Activated naive CD4-positive, alpha-beta T cell treated with Interleukin-2 at 50 U/mL for 16 hours (primary cell): ENCODE measurements around the gene EP300.
"Not testable (repeated sequence)": the region's sequence is repeated elsewhere in the genome, so short reads cannot be mapped to it uniquely, and the experiment has no call there.

Experiments used
- DNase-seq: peaks from one replicate; pipeline ENCODE4 v3.0.0-alpha.2; 2020

EP300 gene

GRCh38 chr22:41092023-41092817, at the start of gene EP300:
Gene EP300, plus strand, starts transcription at chr22:41092592. Its CDS starts 413 bp downstream, at chr22:41093005.
- peak; percentile 86 for DNase-seq

GRCh38 chr22:41043722-41044121, 48.7 kb upstream of the EP300 start:
- no peak for DNase-seq

- DNase-seq: not testable (repeated sequence)
Observed at GRCh38 chr22:41045575-41045974, 46.8 kb upstream of the EP300 start.

DNA sequence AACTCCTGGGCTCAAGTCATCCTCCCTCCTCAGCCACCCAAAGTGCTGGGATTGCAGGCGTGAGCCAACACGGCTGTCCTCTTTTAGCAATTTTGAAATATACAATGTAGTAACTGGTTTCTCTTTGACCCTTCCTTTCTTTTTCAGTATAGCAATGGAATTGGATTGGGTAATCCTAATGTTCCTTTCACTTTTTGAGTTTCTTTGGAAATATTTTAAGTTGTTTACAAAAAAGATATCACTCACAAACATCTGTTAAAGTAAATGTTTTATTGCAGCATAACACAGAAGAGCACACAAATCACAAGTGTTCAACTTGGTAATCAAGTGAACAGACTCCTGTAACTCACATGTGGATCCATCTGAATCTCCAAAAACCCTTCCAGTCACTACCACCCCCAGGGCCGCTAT, 44.6 kb upstream of the EP300 start:
- DNase-seq: no peak

DNA sequence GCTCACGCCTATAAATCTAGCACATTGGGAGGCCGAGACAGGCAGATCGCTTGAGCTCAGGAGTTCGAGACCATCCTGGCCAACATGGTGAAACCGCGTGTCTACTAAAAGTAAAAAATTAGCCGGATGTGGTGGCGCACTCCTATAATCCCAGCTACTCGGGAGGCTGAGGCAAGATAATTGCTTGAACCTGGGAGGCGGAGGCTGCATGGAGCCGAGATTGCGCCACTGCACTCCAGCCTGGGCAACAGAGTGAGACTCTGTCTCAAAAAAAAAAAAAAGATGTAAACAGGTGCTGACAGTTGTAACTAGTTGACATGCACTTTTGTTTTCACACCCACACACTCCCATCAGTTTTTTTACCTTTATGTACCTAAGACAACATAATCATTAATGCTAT, 44.0 kb upstream of the EP300 start:
- not testable (repeated sequence) for DNase-seq

DNA sequence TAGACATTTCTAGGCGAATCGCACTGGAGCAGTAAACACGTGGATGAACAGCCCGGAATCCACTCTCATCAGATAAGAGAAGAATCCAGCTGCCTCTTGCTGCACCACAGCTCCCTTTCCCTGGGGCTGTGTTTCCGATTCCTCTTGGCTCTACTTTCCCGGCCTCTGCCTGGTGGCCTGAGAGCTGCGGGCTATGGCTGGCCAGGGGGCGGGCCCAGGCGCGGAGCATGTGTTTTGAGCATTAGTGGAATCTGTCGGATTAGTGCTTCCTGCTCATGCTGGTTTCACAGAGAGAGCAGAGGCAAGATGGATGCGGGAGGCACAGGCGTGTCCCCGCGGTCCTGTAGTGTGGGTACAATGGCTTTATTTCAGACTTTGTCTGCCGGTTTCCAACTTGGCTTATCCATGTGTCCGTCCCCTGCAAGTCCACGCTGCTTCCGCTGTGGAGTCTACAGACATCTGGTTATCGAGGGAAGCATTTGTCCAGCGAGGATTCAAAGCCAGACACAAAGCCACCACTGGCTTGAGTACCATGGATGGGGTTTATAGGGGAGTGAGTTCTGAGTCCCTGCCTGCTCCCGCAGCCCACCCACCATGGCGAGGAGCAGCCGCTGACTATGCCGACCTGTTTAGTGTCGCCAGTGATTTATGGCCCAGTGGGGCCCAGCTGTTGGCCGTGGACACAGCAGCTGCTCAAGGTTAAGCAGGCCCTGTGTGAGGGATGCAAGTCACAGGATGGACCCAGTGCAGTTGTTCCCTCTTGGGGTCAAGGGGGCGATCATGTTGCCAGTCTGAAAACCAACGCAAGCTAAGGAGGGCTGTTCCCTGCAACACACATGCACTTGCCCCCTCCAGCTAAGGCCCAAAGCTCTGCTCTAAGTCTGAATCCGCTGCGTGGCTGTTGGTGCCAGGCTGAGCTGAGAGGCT, 43.3 kb upstream of the EP300 start:
- DNase-seq: no peak

DNA sequence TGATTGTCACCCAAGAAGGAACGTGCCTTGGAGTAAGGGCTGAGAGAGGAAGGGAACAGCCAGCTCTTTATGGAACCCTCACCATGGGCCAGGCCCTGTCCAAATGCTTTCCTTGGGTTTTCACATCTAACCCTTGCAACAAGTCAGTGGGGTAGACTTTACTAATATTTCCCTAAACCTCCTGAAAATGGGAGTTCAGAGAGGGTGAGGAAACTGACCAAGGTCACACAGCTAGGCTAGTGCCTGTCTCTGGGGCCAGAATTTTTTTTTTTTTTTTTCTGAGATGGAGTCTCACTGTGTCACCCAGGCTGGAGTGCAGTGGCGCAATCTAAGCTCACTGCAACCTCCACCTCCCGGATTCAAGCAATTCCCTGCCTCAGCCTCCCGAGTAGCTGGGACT, 42.6 kb upstream of the EP300 start:
- not testable (repeated sequence) for DNase-seq

GRCh38 chr22:41050883-41051282, 41.5 kb upstream of the EP300 start:
- no peak for DNase-seq

- no peak for DNase-seq
Observed at GRCh38 chr22:41052661-41053490, 39.5 kb upstream of the EP300 start.

GRCh38 chr22:41057076-41057475, 35.3 kb upstream of the EP300 start:
- DNase-seq: no peak

GRCh38 chr22:41062146-41062545, 30.2 kb upstream of the EP300 start:
- no peak for DNase-seq

GRCh38 chr22:41064326-41064725, 28.1 kb upstream of the EP300 start:
- DNase-seq: not testable (repeated sequence)

DNA sequence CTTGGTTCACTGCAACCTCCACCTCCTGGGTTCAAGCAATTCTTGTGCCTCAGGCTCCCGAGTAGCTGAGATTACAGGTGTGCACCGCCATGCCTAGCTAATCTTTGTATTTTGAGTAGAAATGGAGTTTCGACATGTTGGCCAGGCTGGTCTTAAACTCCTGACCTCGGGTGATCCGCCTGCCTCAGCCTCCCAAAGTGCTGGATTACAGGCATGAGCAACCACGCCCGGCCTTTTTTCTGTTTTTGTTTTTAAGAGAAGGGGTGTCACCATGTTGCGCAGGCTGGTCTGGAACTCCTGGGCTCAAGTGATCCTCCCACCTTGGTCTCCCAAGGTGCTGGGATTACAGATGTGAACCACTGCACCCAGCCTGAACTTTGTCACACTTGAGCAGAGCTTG, 26.1 kb upstream of the EP300 start:
- DNase-seq: not testable (repeated sequence)

DNA sequence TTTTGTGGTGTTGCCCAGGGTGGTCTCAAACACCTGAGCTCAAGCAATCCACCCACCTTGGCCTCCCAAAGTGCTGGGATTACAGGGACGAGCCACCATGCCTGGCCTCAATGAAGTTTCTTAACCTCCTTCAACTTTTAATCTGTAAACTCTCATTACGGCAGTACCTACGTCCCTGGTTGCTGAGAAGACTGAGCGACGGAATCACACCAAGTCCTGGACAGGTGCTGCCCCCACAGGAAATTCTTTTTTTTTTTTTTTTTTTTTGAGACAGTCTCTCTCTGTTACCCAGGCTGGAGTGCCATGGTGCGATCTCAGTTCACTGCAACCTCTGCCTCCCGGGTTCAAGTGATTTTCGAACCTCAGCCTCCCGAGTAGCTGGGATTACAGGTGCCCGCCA, 24.4 kb upstream of the EP300 start:
- not testable (repeated sequence) for DNase-seq

DNA sequence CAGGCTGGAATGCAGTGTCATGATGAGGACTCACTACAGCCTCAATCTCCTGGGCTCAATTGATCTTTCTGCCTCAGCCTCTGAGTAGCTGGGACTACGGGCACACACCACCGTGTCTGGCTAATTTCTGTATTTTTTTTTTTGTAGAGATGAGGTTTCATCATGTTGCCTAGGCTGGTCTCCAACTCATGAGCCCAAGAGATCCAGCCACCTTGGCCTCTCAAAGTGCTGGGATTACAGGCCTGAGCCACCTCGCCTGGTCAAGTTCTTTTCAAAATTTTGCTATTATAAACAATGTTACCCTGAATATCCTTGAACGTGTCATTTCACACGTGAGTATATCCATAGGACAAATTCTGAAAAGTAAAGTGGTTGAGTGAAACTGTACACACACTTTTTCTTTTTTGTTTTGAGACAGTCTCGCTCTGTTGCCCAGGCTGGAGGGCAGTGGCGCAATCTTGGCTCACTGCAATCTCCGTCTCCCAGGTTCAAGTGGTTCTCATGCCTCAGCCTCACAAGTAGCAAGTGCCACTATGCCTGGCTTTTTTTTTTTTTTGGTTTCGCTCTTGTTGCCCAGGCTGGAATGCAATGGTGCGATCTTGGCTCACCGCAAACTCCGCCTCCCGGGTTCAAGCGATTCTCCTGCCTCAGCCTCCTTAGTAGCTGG, 21.6 kb upstream of the EP300 start:
- DNase-seq: no peak

DNA sequence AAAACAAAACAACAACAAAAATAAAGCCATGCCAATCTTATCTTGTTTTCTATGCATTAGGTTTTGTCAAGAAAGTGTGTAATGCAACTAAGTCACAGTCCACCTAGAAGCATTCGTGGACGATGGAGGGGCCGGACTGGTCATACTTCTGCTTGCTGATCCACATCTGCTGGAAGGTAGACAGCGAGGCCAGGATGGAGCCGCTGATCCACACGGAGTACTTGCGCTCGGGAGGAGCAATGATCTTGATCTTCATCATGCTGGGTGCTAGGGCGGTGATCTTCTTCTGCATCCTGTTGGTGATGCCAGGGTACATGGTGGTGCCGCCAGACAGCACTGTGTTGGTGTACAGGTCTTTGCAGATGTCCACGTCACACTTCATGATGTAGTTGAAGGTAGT, 18.3 kb upstream of the EP300 start:
- no peak for DNase-seq

GRCh38 chr22:41074466-41074865, 17.9 kb upstream of the EP300 start:
- no peak for DNase-seq

GRCh38 chr22:41074941-41075710, 17.3 kb upstream of the EP300 start:
- DNase-seq: no peak

GRCh38 chr22:41075946-41076345, 16.4 kb upstream of the EP300 start:
- DNase-seq: no peak

DNA sequence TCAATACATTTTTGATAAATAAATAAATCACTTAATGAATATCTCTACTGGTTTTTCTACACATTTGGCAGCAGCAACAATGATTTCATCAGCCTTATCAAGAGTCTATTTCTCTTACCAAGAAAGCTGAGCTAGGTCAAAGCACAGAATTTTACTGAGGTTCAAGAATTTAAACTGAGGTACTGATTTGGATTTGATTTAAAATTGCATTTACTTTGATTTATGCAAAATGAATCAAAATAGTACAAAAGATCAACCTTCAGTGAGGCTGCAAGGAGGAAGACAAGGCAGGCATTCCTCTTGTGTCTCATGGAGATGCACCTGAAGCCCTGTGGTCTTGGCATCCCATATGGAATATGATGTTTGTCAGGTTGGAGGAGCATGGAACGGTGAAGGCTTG, 15.5 kb upstream of the EP300 start:
- no peak for DNase-seq

- DNase-seq: no peak
Observed at GRCh38 chr22:41078931-41079330, 13.5 kb upstream of the EP300 start.

GRCh38 chr22:41085842-41086241, 6.5 kb upstream of the EP300 start:
- no peak for DNase-seq
